OCI-LY3 (cell line): ENCODE measurements around the gene LINC01488.

Experiments
- H2AFZ ChIP-seq: fragments of 200-600, 300-600 bp; shearing (Covaris generic); 2 replicates; pipeline ENCODE4 v1.6.0; 2014; ENCODE audit warnings: antibody characterized with exemption, low read depth, low read length
- H3K27ac ChIP-seq: fragments of 200-600, 300-600 bp; sonication (generic); 2 replicates; pipeline ENCODE4 v1.5.1; 2014; ENCODE audit warnings: mild to moderate bottlenecking, low read length, moderate library complexity, mixed read lengths
- H3K27me3 ChIP-seq: fragments of 200-600, 300-600 bp; sonication (generic); 2 replicates; pipeline ENCODE4 v1.6.1; 2014; ENCODE audit warnings: low read depth, low read length, mixed read lengths
- H3K36me3 ChIP-seq: fragments of 200-600, 300-600 bp; sonication (generic); replicated peaks from 2 replicates; pipeline ENCODE3; 2014; ENCODE audit warnings: low read depth, low read length, mixed read lengths
- H3K4me1 ChIP-seq: fragments of 300-600, 200-600 bp; sonication (generic); 2 replicates; pipeline ENCODE4 v1.6.1; 2014; ENCODE audit warnings: low read length, mixed read lengths
- H3K4me2 ChIP-seq: fragments of 200-600, 300-600 bp; sonication (generic); 2 replicates; pipeline ENCODE4 v1.6.1; 2014; ENCODE audit warnings: low read length, mixed read lengths
- H3K4me3 ChIP-seq: fragments of 300-600, 200-600 bp; sonication (generic); 2 replicates; pipeline ENCODE4 v1.5.1; 2014; ENCODE audit warnings: antibody characterized with exemption, mild to moderate bottlenecking, low read length, moderate library complexity
- H3K79me2 ChIP-seq: fragments of 300-600, 200-600 bp; shearing (Covaris generic); 2 replicates; pipeline ENCODE4 v1.6.1; 2014; ENCODE audit warnings: mild to moderate bottlenecking, low read length, mixed read lengths
- H3K9ac ChIP-seq: fragments of 300-600, 200-600 bp; shearing (Covaris generic); 2 replicates; pipeline ENCODE4 v1.6.0; 2014; ENCODE audit warnings: mild to moderate bottlenecking, low read length, moderate library complexity
- H3K9me3 ChIP-seq: fragments of 200-600, 300-600 bp; shearing (Covaris generic); 2 replicates; pipeline ENCODE4 v1.6.1; 2014; ENCODE audit warnings: low read length, mixed read lengths; ENCODE audit not compliant: insufficient read depth
- H4K20me1 ChIP-seq: fragments of 200-600, 300-600 bp; sonication (generic); 2 replicates; pipeline ENCODE4 v1.6.1; 2016; ENCODE audit warnings: low read length, mixed read lengths; ENCODE audit not compliant: insufficient read depth
- CTCF ChIP-seq: fragments of 200-600, 300-600 bp; sonication (generic); IDR thresholded peaks from 2 replicates; pipeline ENCODE4 v1.5.1; 2014; ENCODE audit warnings: antibody characterized with exemption, low read length, low read depth
- EZH2phosphoT487 ChIP-seq: fragments of 200-600 bp; shearing (Covaris generic); IDR thresholded peaks from 2 replicates; pipeline ENCODE4 v1.6.1; 2018; ENCODE audit warnings: antibody characterized with exemption, mixed run types, low read depth

Gene LINC01488

DNA sequence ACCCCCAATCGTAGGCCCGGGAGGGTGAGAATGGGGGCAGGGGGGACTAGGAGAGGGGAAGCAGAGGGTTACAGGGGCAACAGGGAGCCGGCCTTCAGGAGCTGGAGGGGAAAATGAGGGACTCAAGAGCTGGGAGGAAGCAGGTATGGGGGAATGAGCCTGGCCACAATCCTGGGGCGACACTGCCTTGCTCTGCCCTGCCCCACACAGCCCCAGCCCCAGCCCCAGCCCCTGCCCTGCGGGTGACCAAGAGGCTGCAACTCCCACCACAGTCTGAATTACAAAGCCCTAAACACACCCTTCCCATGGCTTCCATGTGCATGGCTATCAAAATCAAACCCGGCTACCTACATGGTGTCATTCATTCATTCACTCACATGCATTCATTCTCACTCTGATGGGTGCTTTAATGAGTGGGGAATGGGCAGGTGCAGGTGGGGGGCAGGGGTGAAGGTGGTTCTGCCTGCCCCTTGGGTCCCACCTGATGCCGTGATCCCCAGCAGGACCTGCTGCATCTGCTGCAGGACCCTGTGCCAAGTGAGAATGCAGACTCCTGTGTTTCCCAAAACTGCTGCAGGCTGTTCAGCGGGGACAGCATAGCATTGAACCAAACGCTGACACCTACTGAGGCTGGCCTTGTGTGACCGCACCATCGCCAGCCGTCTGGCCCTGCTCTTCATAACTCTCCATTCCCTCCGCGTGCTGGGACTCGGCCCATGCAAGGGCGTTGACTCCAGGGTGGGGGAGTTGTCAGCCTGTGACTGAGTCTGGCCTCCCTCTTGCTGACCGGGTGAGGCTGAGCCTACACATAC lies 9.5 kb upstream of the LINC01488 start:
- Histone ChIP-seq H3K9ac (no peak overlapping the region), H3K9me3 (no peaks in the 10 kb centered on the region; the same call in 1 of the 2 replicates), H3K36me3 (no peaks in the 10 kb centered on the region), H3K27me3 (no peaks in the 10 kb centered on the region), H3K79me2 (no peaks in the 10 kb centered on the region), H2AFZ (no peak overlapping the region), H3K4me2 (no peak overlapping the region), H4K20me1 (no peaks in the 10 kb centered on the region), H3K4me1 (peaks cover 10% of the 10 kb centered on the region), H3K27ac (no peak overlapping the region), H3K4me3 (no peak overlapping the region)
- TF ChIP-seq CTCF (no peak), EZH2phosphoT487 (no peak)

- no peaks in the 10 kb centered on the region for H4K20me1 ChIP-seq
- H3K79me2 ChIP-seq: no peaks in the 10 kb centered on the region
- TF ChIP-seq EZH2phosphoT487 (no peak), CTCF (no peak)
- no peaks in the 10 kb centered on the region; the same call in 1 of the 2 replicates for H3K9me3 ChIP-seq
- H3K4me2 ChIP-seq: no peak overlapping the region
- no peak overlapping the region for H3K27ac ChIP-seq
- H3K9ac ChIP-seq: no peak overlapping the region
- H2AFZ ChIP-seq: no peak overlapping the region
- H3K27me3 ChIP-seq: peaks cover 4% of the 10 kb centered on the region
- no peak overlapping the region for H3K4me3 ChIP-seq
- H3K4me1 ChIP-seq: peaks cover 2% of the 10 kb centered on the region
- H3K36me3 ChIP-seq: no peaks in the 10 kb centered on the region
Observed at GRCh38 chr11:69472541-69473275, 8.8 kb upstream of the LINC01488 start.

DNA sequence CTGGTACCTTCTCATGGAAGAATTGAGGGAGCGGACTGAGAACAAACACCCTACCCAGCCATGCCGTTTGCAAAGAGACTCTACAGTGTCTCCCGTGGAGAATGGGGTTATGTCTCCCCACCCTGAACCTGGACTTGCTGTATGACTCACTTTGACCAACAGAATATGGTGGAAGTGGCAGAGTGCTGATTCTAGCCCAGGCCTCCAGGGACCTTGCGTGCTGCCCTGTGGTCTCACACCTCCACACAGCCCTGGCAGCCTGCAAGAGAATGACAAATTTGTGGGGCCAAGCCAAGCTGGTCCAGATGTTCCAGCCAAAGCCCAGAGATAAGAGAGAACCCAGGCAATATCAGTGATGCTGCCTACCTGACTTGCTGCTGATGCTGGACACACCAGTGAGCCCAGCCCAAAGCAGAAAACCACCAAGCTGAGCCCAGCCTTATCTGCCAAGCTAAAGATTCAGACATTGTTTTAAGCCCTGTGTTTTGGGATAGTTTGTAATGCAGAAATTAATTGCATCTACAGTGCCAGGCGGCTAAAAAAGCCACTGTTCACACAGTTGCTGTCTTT lies 8.1 kb upstream of the LINC01488 start:
- Histone ChIP-seq H3K27ac (no peak overlapping the region), H3K4me2 (no peak overlapping the region), H2AFZ (no peak overlapping the region), H3K4me1 (no peaks in the 10 kb centered on the region), H3K79me2 (no peaks in the 10 kb centered on the region), H3K36me3 (no peaks in the 10 kb centered on the region), H3K27me3 (peaks cover 5% of the 10 kb centered on the region), H3K4me3 (no peak overlapping the region), H3K9me3 (no peaks in the 10 kb centered on the region; the same call in 1 of the 2 replicates), H4K20me1 (no peaks in the 10 kb centered on the region), H3K9ac (no peak overlapping the region)
- TF ChIP-seq CTCF (no peak), EZH2phosphoT487 (no peak)

- no peak overlapping the region for H2AFZ ChIP-seq
- no peak overlapping the region for H3K9ac ChIP-seq
- TF ChIP-seq EZH2phosphoT487: no peak
- no peak for TF ChIP-seq CTCF
- no peak overlapping the region for H3K27ac ChIP-seq
- H4K20me1 ChIP-seq: no peaks in the 10 kb centered on the region
- H3K9me3 ChIP-seq: no peaks in the 10 kb centered on the region; the same call in 1 of the 2 replicates
- no peak overlapping the region for H3K4me3 ChIP-seq
- peaks cover 5% of the 10 kb centered on the region for H3K27me3 ChIP-seq
- H3K4me2 ChIP-seq: no peak overlapping the region
- no peaks in the 10 kb centered on the region for H3K36me3 ChIP-seq
- no peaks in the 10 kb centered on the region for H3K4me1 ChIP-seq
- H3K79me2 ChIP-seq: no peaks in the 10 kb centered on the region
Observed at GRCh38 chr11:69474736-69475135, 6.7 kb upstream of the LINC01488 start.
